Thoracic aorta (tissue), 2 donors: ENCODE results near the gene CNTD1. TPM values are rescaled to one million over a fixed set of nuclear protein-coding genes. Genes with fewer than 3 reads are reported as not detected.
A peak's percentile ranks its signal among the peaks of the same experiment; 100 is the strongest.

Experiments
- ATAC-seq: fragments of 150-250 bp; one replicate; pipeline ENCODE4 v1.8.0; 2017; ENCODE audit warnings: low read depth; ENCODE audit not compliant: insufficient number of reproducible peaks, low FRiP score
- DNase-seq: peaks from one replicate; pipeline ENCODE4 v3.0.0-alpha.2; 2020; ENCODE audit warnings: low spot score
- H3K27ac ChIP-seq, 2 donors: fragments of 200-600 bp; sonication (generic); 1 replicate in 1 of 2; 2 replicates in 1 of 2; pipeline ENCODE4 v1.5.1; 2016; ENCODE audit warnings: mild to moderate bottlenecking in 2 of 2, moderate library complexity in 2 of 2
- H3K27me3 ChIP-seq: fragments of 200-600 bp; sonication (generic); replicated peaks from 2 replicates; pipeline ENCODE4 v1.6.0; 2016; ENCODE audit warnings: mild to moderate bottlenecking; ENCODE audit not compliant: insufficient read depth
- H3K36me3 ChIP-seq: fragments of 200-600 bp; sonication (generic); one replicate; pipeline ENCODE4 v1.5.1; 2016
- H3K4me1 ChIP-seq, 2 donors: fragments of 200-600 bp; sonication (generic); 1 replicate in 1 of 2; 2 replicates in 1 of 2; pipeline versions ENCODE4 v1.5.1 to v1.6.0; 2016; ENCODE audit warnings: low read depth in 2 of 2, mild to moderate bottlenecking in 1 of 2; ENCODE audit not compliant: control insufficient read depth in 1 of 2
- H3K4me3 ChIP-seq: fragments of 200-600 bp; sonication (generic); 2 replicates; pipeline ENCODE4 v1.5.1; 2016; ENCODE audit warnings: mild to moderate bottlenecking
- H3K9me3 ChIP-seq: fragments of 200-600 bp; sonication (generic); 2 replicates; pipeline ENCODE4 v1.5.1; 2016
- CTCF ChIP-seq: fragments of 200-600 bp; sonication (generic); IDR thresholded peaks from one replicate; pipeline ENCODE4 v1.5.1; 2019; ENCODE audit warnings: antibody characterized with exemption
- total RNA-seq, 2 donors: library from RNA; depleted of rRNA; stranded (reverse); fragments of >200 nt; gene quantifications; one replicate each; pipeline versions ENCODE4 v1.1.0 to v1.2.3, GENCODE V29; 2016

CNTD1 gene, protein sequence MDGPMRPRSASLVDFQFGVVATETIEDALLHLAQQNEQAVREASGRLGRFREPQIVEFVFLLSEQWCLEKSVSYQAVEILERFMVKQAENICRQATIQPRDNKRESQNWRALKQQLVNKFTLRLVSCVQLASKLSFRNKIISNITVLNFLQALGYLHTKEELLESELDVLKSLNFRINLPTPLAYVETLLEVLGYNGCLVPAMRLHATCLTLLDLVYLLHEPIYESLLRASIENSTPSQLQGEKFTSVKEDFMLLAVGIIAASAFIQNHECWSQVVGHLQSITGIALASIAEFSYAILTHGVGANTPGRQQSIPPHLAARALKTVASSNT
- total RNA-seq = not detected

- Histone ChIP-seq H3K27me3 (no peaks in the 10 kb centered on the region), H3K9me3 (no peaks in the 10 kb centered on the region), H3K4me1 (peaks cover 10 to 22% of the 10 kb centered on the region in 2 donors), H3K4me3 (peak within 1 kb of the TSS; percentile 94), H3K27ac (peak within 1 kb of the TSS; percentile 46 to 57), H3K36me3 (peaks cover 6% of the 10 kb centered on the region)
- ATAC-seq = peak; percentile 55
- peak; percentile 55 for DNase-seq
- no peak for TF ChIP-seq CTCF
Observed at GRCh38 chr17:42798383-42799380, at the start of gene CNTD1, which contains the start of gene COA3. Gene CNTD1 (plus strand): TSS chr17:42798861. CDS start chr17:42799068, 207 bp downstream. Gene COA3 (minus strand): TSS chr17:42798704. CDS start chr17:42798681, 23 bp downstream.

- no peak for TF ChIP-seq CTCF
- H3K27me3 ChIP-seq = no peaks in the 10 kb centered on the region
- no peaks in the 10 kb centered on the region for H3K36me3 ChIP-seq
- no peak overlapping the region for H3K4me3 ChIP-seq
- peaks cover 2 to 5% of the 10 kb centered on the region in 2 donors for H3K4me1 ChIP-seq
- ATAC-seq = no peak
- no peaks in the 10 kb centered on the region for H3K9me3 ChIP-seq
- no peak overlapping the region for H3K27ac ChIP-seq
- DNase-seq = no peak
Observed at GRCh38 chr17:42748908-42749798, 49.5 kb upstream of the CNTD1 start.

DNA sequence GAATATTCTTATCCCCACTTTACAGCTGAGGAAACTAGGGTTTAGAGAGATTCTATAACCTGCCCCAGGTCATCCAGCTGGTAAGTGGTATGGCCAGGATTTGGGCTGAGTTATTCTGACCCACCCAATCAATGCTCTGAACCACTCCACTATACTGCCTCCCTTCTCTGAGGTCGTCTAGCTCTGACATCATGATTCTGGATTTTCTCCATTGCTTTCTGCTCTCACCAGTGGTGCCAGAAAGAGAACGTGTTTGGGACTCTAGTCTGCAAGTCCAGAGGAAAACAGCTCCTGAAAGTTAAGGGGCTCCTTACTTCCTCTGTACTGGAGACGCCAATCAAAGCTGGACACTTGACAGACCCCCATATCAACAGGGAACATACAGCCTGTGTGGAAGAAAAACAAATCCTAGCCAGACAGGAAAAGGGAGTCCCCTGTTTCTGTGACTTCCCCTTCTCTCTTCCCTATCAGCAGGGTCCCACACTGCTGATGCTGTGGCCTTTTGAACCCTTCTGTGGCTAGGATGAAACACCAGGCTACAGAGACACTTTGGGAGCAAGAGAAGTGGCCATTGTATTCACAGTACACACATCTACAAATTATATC lies 47.8 kb upstream of the CNTD1 start:
- ATAC-seq (no peak), DNase-seq (no peak)
- Histone ChIP-seq H3K4me3 (no peak overlapping the region), H3K27ac (no peak overlapping the region), H3K27me3 (no peaks in the 10 kb centered on the region), H3K4me1 (peaks cover 0 to 2% of the 10 kb centered on the region in 2 donors), H3K9me3 (no peaks in the 10 kb centered on the region), H3K36me3 (no peaks in the 10 kb centered on the region)
- no peak for TF ChIP-seq CTCF

GRCh38 chr17:42751628-42752027 lies 47.0 kb upstream of the CNTD1 start:
- no peak for ATAC-seq
- Histone ChIP-seq H3K4me3 (no peak overlapping the region), H3K9me3 (no peaks in the 10 kb centered on the region), H3K4me1 (peaks cover 0 to 2% of the 10 kb centered on the region in 2 donors), H3K27me3 (no peaks in the 10 kb centered on the region), H3K36me3 (no peaks in the 10 kb centered on the region), H3K27ac (no peak overlapping the region)
- no peak for TF ChIP-seq CTCF
- no peak for DNase-seq
